HG03060 (cell line): ENCODE data around the gene SLC47A2.

Experiments used
- ATAC-seq: cut with Tn5 transposase; IDR thresholded peaks from one replicate; pipeline ENCODE4 v1.9.1; 2021; ENCODE audit warnings: low read depth, moderate number of reproducible peaks; ENCODE audit not compliant: unreplicated experiment

SLC47A2 gene

GRCh38 chr17:19747829-19748806 lies 31.7 kb upstream of the SLC47A2 start, which contains the start of gene ALDH3A1:
Gene ALDH3A1 (minus strand): TSS chr17:19748298. CDS start chr17:19745129, 3,169 bp downstream.
- ATAC-seq = no peak

- no peak for ATAC-seq
Observed at GRCh38 chr17:19747159-19747719, 30.9 kb upstream of the SLC47A2 start.

GRCh38 chr17:19746517-19746916 lies 30.1 kb upstream of the SLC47A2 start:
- ATAC-seq = no peak

- no peak for ATAC-seq
Observed at GRCh38 chr17:19744922-19745757, 28.8 kb upstream of the SLC47A2 start.

GRCh38 chr17:19744492-19744891 lies 28.1 kb upstream of the SLC47A2 start:
- ATAC-seq = no peak

- ATAC-seq = no peak
Observed at GRCh38 chr17:19743101-19744100, 27.0 kb upstream of the SLC47A2 start.

GRCh38 chr17:19742495-19742894 lies 26.1 kb upstream of the SLC47A2 start:
- ATAC-seq = no peak

- no peak for ATAC-seq
Observed at GRCh38 chr17:19741832-19742457, 25.6 kb upstream of the SLC47A2 start.

- no peak for ATAC-seq
Observed at GRCh38 chr17:19740933-19741332, 24.5 kb upstream of the SLC47A2 start.

GRCh38 chr17:19739241-19740201 lies 23.1 kb upstream of the SLC47A2 start:
- ATAC-seq = no peak

GRCh38 chr17:19738757-19739156 lies 22.4 kb upstream of the SLC47A2 start:
- ATAC-seq = no peak

GRCh38 chr17:19738073-19738449 lies 21.7 kb upstream of the SLC47A2 start:
- ATAC-seq = no peak

- ATAC-seq = no peak
Observed at GRCh38 chr17:19737305-19738072, 21.1 kb upstream of the SLC47A2 start.

GRCh38 chr17:19736071-19736470 lies 19.7 kb upstream of the SLC47A2 start:
- no peak for ATAC-seq

- no peak for ATAC-seq
Observed at GRCh38 chr17:19733953-19734526, 17.7 kb upstream of the SLC47A2 start.

- ATAC-seq = no peak
Observed at GRCh38 chr17:19731626-19732025, 15.2 kb upstream of the SLC47A2 start.

- no peak for ATAC-seq
Observed at GRCh38 chr17:19730843-19731242, 14.5 kb upstream of the SLC47A2 start.
